ENCODE measurements around the gene C12orf75. TPM values are rescaled to one million over a fixed set of nuclear protein-coding genes. Genes with fewer than 3 reads are reported as not detected.

C12orf75 gene
- total RNA-seq, 4 donors from 2014 or later: 8.5 to 56.3 (median 13.7) TPM

- Histone ChIP-seq H3K27me3 (no peaks in the 10 kb centered on the region), H3K9me3 (no peaks in the 10 kb centered on the region), H3K4me3 (no peak overlapping the region), H3K4me1 (peaks cover 0 to 11% (median 0%) of the 10 kb centered on the region in 3 donors), H3K27ac (no peak overlapping the region), H3K36me3 (no peaks in the 10 kb centered on the region)
- intact Hi-C loops (cut with DNase I): no loop called here
- TF ChIP-seq, protein P1, sequence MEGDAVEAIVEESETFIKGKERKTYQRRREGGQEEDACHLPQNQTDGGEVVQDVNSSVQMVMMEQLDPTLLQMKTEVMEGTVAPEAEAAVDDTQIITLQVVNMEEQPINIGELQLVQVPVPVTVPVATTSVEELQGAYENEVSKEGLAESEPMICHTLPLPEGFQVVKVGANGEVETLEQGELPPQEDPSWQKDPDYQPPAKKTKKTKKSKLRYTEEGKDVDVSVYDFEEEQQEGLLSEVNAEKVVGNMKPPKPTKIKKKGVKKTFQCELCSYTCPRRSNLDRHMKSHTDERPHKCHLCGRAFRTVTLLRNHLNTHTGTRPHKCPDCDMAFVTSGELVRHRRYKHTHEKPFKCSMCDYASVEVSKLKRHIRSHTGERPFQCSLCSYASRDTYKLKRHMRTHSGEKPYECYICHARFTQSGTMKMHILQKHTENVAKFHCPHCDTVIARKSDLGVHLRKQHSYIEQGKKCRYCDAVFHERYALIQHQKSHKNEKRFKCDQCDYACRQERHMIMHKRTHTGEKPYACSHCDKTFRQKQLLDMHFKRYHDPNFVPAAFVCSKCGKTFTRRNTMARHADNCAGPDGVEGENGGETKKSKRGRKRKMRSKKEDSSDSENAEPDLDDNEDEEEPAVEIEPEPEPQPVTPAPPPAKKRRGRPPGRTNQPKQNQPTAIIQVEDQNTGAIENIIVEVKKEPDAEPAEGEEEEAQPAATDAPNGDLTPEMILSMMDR (IDR thresholded peaks at IDR 0.05): no peak
- TF ChIP-seq POLR2A (IDR thresholded peaks at IDR 0.05): no peak
- WGBS, 2 donors: 67 to 83% methylated on average over 1 of the region's 1 CpG
- no peak for DNase-seq
Observed at GRCh38 chr12:105348561-105348960, 18.1 kb downstream of the C12orf75 start.

DNA sequence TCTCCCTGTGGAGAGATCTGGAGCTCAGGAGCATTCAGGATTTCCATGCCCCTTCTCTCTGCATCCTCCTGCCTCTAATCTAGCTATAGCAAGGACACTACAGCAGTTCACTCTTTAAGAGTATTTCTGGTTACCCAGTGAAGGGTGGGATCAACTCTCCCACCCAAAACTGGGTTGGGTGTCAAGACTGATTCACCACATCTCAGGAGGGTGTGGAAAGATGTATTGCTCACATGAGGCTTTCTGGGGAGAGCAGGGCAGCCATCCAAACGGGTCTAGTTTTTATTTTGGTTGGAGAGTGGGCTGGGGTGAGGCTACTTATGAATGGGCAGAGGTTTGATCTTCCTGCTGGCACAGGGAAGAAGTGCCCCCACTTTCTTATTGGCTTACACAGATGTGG lies 18.6 kb downstream of the C12orf75 start:
- intact Hi-C loops (cut with DNase I): no loop called here
- H3K4me1 ChIP-seq: peaks cover 0 to 11% (median 0%) of the 10 kb centered on the region in 3 donors
- no peak overlapping the region for H3K4me3 ChIP-seq
- no peaks in the 10 kb centered on the region for H3K27me3 ChIP-seq
- TF ChIP-seq POLR2A (IDR thresholded peaks at IDR 0.05): no peak
- TF ChIP-seq, protein P1 (IDR thresholded peaks at IDR 0.05): no peak
- WGBS, 2 donors: 17 to 83% methylated on average over 1 of the region's 1 CpG
- no peaks in the 10 kb centered on the region for H3K9me3 ChIP-seq
- no peaks in the 10 kb centered on the region for H3K36me3 ChIP-seq
- no peak overlapping the region for H3K27ac ChIP-seq
- no peak for DNase-seq

- intact Hi-C loops (cut with DNase I): no loop called here
- H3K36me3 ChIP-seq: no peaks in the 10 kb centered on the region
- WGBS, 2 donors: 78 to 84% methylated on average over 1 of the region's 1 CpG
Observed at GRCh38 chr12:105351523-105351922, 21.0 kb downstream of the C12orf75 start.

GRCh38 chr12:105352052-105352451 lies 21.6 kb downstream of the C12orf75 start:
- WGBS, 2 donors: 84 to 88% methylated on average over 4 of the region's 4 CpGs
- Histone ChIP-seq H3K9me3 (no peaks in the 10 kb centered on the region), H3K4me3 (no peak overlapping the region), H3K27ac (no peak overlapping the region), H3K36me3 (no peaks in the 10 kb centered on the region), H3K27me3 (no peaks in the 10 kb centered on the region), H3K4me1 (peaks cover 0 to 11% (median 0%) of the 10 kb centered on the region in 3 donors)
- TF ChIP-seq POLR2A (IDR thresholded peaks at IDR 0.05): no peak
- TF ChIP-seq, protein P1 (IDR thresholded peaks at IDR 0.05): no peak
- intact Hi-C loops (cut with DNase I): no loop called here
- no peak for DNase-seq

More at GRCh38 chr12:105351523-105351922, 21.0 kb downstream of the C12orf75 start:
- Histone ChIP-seq H3K27me3 (no peaks in the 10 kb centered on the region), H3K9me3 (no peaks in the 10 kb centered on the region), H3K4me3 (no peak overlapping the region), H3K27ac (no peak overlapping the region), H3K4me1 (peaks cover 0 to 11% (median 0%) of the 10 kb centered on the region in 3 donors)
- TF ChIP-seq, protein P1 (IDR thresholded peaks at IDR 0.05): no peak
- no peak for TF ChIP-seq POLR2A (IDR thresholded peaks at IDR 0.05)
- DNase-seq: no peak

GRCh38 chr12:105352940-105353635 lies 22.6 kb downstream of the C12orf75 start:
- H3K4me1 ChIP-seq: peaks cover 0 to 11% (median 0%) of the 10 kb centered on the region in 3 donors
- intact Hi-C loops (cut with DNase I): no loop called here
- no peak overlapping the region for H3K4me3 ChIP-seq
- TF ChIP-seq, protein P1 (IDR thresholded peaks at IDR 0.05): no peak
- TF ChIP-seq POLR2A (IDR thresholded peaks at IDR 0.05): no peak
- no peak for DNase-seq
- H3K9me3 ChIP-seq: no peaks in the 10 kb centered on the region
- no peaks in the 10 kb centered on the region for H3K27me3 ChIP-seq
- 52 to 62% methylated on average over 9 of the region's 9 CpGs for WGBS, 2 donors
- H3K36me3 ChIP-seq: no peaks in the 10 kb centered on the region
- H3K27ac ChIP-seq: no peak overlapping the region
